HEK293T (cell line): ENCODE measurements around the gene RPTOR.

ENCODE experiments used
- FOXA1 ChIP-seq: fragments of 450-650 bp; IDR thresholded peaks from 2 replicates; pipeline ENCODE4 v1.6.1; 2016; ENCODE audit warnings: mild to moderate bottlenecking
- L3MBTL2 ChIP-seq: fragments of 450-650 bp; conservative IDR thresholded peaks from 2 replicates; pipeline ENCODE4 v1.6.1; 2016; ENCODE audit warnings: mild to moderate bottlenecking

DNA sequence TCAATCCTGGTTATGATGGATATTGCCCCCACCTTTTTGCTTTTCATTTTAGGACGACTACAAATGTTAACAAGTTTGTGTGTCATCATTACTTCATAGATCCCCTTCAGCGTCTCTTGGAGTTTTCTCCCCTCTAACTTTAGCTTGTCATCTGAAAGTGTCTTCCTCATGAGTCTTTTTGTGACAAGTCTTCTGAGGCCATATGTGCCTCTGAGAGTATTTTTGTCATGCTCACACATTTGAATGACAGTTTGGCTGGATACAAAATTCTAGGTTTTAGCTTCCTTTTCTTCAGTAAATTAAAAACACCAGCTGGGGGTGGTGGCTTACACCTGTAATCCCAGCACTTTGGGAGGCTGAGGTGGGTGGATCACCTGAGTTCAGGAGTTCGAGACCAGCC, 243.2 kb downstream of the RPTOR start:
- TF ChIP-seq FOXA1 (no peak), L3MBTL2 (no peak)
